Effector memory CD8-positive, alpha-beta T cell (primary cell): ENCODE results near the gene RUNDC3A.

ENCODE experiments used
- ATAC-seq: fragments of 150-1000 bp; cut with Tn5 transposase; replicated peaks from 2 replicates; pipeline ENCODE4 v1.10.0; 2021; ENCODE audit warnings: mild to moderate bottlenecking, moderate library complexity
- DNase-seq, 3 experiments: peaks; one replicate each; pipeline ENCODE4 v3.0.0; 2021
- H3K27ac Mint-ChIP-seq, 2 donors: one replicate each; pipeline ENCODE4 v1.8.0; 2022; ENCODE audit warnings: mild to moderate bottlenecking in 2 of 2, mixed read lengths in 2 of 2, moderate library complexity in 2 of 2
- H3K27me3 Mint-ChIP-seq, 2 donors: one replicate each; pipeline ENCODE4 v1.8.0; 2022; ENCODE audit warnings: mixed read lengths in 2 of 2
- H3K36me3 Mint-ChIP-seq: one replicate; pipeline ENCODE4 v1.8.0; 2022; ENCODE audit warnings: mild to moderate bottlenecking, moderate library complexity, mixed read lengths; ENCODE audit not compliant: insufficient read depth
- H3K4me1 Mint-ChIP-seq, 2 donors: one replicate each; pipeline ENCODE4 v1.8.0; 2022; ENCODE audit warnings: low read depth in 2 of 2, mixed read lengths in 2 of 2
- H3K4me3 Mint-ChIP-seq, 2 donors: one replicate each; pipeline ENCODE4 v1.8.0; 2022; ENCODE audit warnings: mild to moderate bottlenecking in 2 of 2, mixed read lengths in 2 of 2, moderate library complexity in 2 of 2
- H3K9me3 Mint-ChIP-seq, 2 donors: one replicate each; pipeline ENCODE4 v1.8.0; 2022; ENCODE audit warnings: mixed read lengths in 2 of 2

The RUNDC3A gene

DNA sequence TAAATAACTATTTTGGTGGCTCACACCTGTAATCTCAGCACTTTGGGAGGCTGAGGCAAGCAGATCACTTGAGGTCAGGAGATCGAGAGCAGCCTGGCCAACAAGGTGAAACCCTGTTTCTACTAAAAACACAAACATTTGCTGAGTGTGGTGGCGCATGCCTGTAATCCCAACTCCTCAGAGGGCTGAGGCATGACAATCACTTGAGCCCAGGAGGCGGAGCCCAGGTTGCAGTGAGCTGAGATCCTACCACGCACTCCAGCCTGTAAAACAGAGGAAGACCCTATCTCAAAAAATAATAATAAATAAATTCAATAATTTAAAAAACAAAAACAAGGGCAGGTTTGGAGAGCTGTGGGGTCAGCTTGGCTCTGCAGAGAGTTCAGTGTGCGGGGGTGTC is 34.8 kb upstream of the RUNDC3A start:
- Mint-ChIP-seq H3K9me3 (no peaks in the 10 kb centered on the region), H3K4me1 (no peaks in the 10 kb centered on the region), H3K4me3 (no peak overlapping the region), H3K27ac (no peak overlapping the region), H3K27me3 (peaks cover 10 to 26% of the 10 kb centered on the region in 2 donors), H3K36me3 (peaks cover 3% of the 10 kb centered on the region)
- ATAC-seq = no peak
- DNase-seq = no peak

- Mint-ChIP-seq H3K4me1 (peaks cover 10 to 13% of the 10 kb centered on the region in 2 donors), H3K27ac (no peak overlapping the region), H3K27me3 (peaks cover 0 to 11% of the 10 kb centered on the region in 2 donors), H3K36me3 (peaks cover 7% of the 10 kb centered on the region), H3K4me3 (no peak overlapping the region), H3K9me3 (no peaks in the 10 kb centered on the region)
- DNase-seq (no peak), ATAC-seq (no peak)
Measured at GRCh38 chr17:44277976-44278375, 30.4 kb upstream of the RUNDC3A start.

DNA sequence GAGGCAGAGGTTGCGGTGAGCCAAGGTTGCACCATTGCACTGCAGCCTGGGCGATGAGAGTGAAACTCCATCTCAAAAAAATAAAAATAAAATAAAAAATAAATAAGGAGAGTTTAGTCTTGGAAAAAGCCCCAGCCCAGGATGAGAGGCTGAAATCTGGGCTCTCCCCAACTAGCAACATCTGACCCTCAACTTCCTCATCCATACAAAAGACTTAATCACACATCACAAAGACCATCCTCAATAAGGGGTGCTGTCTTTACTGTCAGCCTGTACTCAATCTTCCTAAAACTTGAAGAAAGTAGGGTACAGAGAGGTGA is 29.1 kb upstream of the RUNDC3A start:
- Mint-ChIP-seq H3K36me3 (peaks cover 7% of the 10 kb centered on the region), H3K9me3 (no peaks in the 10 kb centered on the region), H3K4me3 (no peak overlapping the region), H3K27ac (peak overlapping the region in 1 of 2 donors; percentile 80), H3K4me1 (peaks cover 10 to 13% of the 10 kb centered on the region in 2 donors), H3K27me3 (peaks cover 0 to 9% of the 10 kb centered on the region in 2 donors)
- no peak for ATAC-seq
- no peak for DNase-seq

GRCh38 chr17:44279666-44280391 is 28.6 kb upstream of the RUNDC3A start:
- peaks cover 0 to 13% of the 10 kb centered on the region in 2 donors for H3K27me3 Mint-ChIP-seq
- H3K4me3 Mint-ChIP-seq = no peak overlapping the region
- H3K27ac Mint-ChIP-seq = peak overlapping the region in 1 of 2 donors; percentile 80
- peaks cover 10 to 13% of the 10 kb centered on the region in 2 donors for H3K4me1 Mint-ChIP-seq
- DNase-seq = peak in 2 of 3 experiments; percentile 5 to 28
- H3K36me3 Mint-ChIP-seq = peaks cover 7% of the 10 kb centered on the region
- no peaks in the 10 kb centered on the region for H3K9me3 Mint-ChIP-seq
- peak; percentile 94 for ATAC-seq

DNA sequence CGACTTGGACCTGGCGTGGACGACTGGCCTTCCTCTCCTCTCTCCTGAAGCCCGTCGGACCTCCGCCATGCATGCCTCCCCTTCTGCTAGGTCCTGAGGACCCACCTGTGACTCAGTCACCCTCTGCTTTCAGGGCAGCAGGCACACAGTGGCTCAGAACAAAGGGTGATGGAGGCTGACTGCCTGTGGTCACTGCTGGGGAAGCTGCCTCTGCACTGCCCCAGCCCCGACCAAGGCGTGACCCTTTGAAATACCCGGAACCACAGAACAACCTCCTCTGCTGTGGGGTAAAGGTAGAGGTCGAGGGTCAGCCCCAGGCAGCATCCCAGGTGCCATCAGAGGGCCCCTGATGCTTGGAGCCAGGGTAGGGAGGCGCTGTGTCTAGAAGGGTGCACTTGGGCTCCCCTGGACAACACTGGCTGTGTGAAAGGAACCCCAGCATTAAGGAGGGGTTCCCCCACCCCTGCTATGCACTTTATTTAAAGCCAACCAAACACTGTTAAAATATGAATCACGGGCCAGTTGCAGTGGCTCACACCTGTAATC is 27.9 kb upstream of the RUNDC3A start:
- no peaks in the 10 kb centered on the region for H3K9me3 Mint-ChIP-seq
- peak overlapping the region in 1 of 2 donors; percentile 80 for H3K27ac Mint-ChIP-seq
- peaks cover 10 to 13% of the 10 kb centered on the region in 2 donors for H3K4me1 Mint-ChIP-seq
- DNase-seq = no peak
- no peak for ATAC-seq
- peaks cover 0 to 10% of the 10 kb centered on the region in 2 donors for H3K27me3 Mint-ChIP-seq
- no peak overlapping the region for H3K4me3 Mint-ChIP-seq
- peaks cover 7% of the 10 kb centered on the region for H3K36me3 Mint-ChIP-seq

GRCh38 chr17:44281570-44281969 is 26.8 kb upstream of the RUNDC3A start:
- DNase-seq (no peak), ATAC-seq (no peak)
- H3K27ac Mint-ChIP-seq = peak overlapping the region in 1 of 2 donors; percentile 62
- H3K9me3 Mint-ChIP-seq = no peaks in the 10 kb centered on the region
- H3K4me1 Mint-ChIP-seq = peaks cover 10 to 13% of the 10 kb centered on the region in 2 donors
- H3K27me3 Mint-ChIP-seq = peaks cover 0 to 8% of the 10 kb centered on the region in 2 donors
- no peak overlapping the region for H3K4me3 Mint-ChIP-seq
- H3K36me3 Mint-ChIP-seq = peaks cover 7% of the 10 kb centered on the region

DNA sequence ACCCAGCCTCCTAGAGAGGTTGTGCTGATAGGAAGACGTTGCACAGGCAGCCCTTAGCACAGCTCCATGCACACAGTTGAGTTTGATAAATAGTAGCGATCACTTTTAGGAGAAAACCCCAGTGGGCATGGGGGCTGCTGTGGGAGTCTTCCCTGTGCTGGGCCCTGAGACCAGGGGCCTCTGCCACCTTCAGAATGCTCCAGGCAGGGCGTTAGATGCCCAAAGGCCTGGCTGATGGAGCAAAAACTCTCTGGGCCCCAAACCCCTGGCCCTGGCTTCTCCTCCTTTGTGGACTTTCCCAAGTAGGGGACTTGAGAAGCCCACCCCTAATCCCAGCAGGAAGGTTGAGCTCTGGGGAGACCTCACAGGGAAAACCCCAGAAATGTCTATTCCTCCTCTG is 26.1 kb upstream of the RUNDC3A start:
- H3K9me3 Mint-ChIP-seq = no peaks in the 10 kb centered on the region
- H3K27ac Mint-ChIP-seq = peak overlapping the region in 1 of 2 donors; percentile 49
- no peak overlapping the region for H3K4me3 Mint-ChIP-seq

DNA sequence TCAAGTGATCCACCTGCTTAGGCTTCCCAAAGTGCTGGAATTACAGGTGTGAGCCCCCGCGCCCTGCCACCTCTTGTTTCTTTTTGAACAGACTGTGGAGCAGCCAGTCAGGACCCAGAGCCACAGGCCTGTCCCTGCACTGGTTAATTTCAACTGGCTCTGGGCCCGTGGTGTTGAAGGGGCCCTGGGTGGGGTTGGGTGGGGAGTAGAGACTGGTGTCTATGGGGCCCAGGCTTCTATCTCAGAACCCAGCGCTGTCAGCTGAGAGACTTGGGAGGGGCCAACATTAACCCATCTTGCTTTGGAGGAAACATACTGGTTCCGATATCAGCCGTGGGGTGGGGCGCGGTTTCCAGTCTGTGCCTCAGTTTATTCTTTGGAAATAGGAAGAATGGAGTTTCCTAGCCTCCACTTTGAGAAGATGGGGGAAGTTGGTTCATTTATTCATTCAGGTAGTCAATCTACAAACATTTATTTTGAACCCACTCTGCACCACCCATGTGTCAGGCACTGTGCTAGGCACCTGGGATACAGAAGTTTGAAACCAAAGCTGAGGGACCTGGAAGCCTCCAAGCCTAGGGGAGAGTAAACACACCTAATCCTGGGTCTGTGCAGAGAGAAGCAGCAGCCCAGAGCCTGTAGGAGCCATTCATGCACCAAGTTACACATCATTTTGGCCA is 24.9 kb upstream of the RUNDC3A start:
- ATAC-seq = no peak
- no peak for DNase-seq
- Mint-ChIP-seq H3K9me3 (no peaks in the 10 kb centered on the region), H3K27ac (no peak overlapping the region), H3K27me3 (peaks cover 11 to 20% of the 10 kb centered on the region in 2 donors), H3K4me1 (peaks cover 10 to 13% of the 10 kb centered on the region in 2 donors), H3K36me3 (peaks cover 7% of the 10 kb centered on the region), H3K4me3 (no peak overlapping the region)

More for the DNA sequence above, 26.1 kb upstream of the RUNDC3A start:
- peaks cover 7% of the 10 kb centered on the region for H3K36me3 Mint-ChIP-seq
- peaks cover 0 to 8% of the 10 kb centered on the region in 2 donors for H3K27me3 Mint-ChIP-seq
- DNase-seq (no peak), ATAC-seq (no peak)
- H3K4me1 Mint-ChIP-seq = peaks cover 10 to 13% of the 10 kb centered on the region in 2 donors

- Mint-ChIP-seq H3K4me3 (no peak overlapping the region), H3K27me3 (peaks cover 16 to 25% of the 10 kb centered on the region in 2 donors), H3K4me1 (peaks cover 10 to 13% of the 10 kb centered on the region in 2 donors), H3K36me3 (peaks cover 7% of the 10 kb centered on the region), H3K27ac (no peak overlapping the region), H3K9me3 (no peaks in the 10 kb centered on the region)
- DNase-seq (no peak), ATAC-seq (no peak)
Measured at GRCh38 chr17:44284024-44284400, 24.4 kb upstream of the RUNDC3A start.

DNA sequence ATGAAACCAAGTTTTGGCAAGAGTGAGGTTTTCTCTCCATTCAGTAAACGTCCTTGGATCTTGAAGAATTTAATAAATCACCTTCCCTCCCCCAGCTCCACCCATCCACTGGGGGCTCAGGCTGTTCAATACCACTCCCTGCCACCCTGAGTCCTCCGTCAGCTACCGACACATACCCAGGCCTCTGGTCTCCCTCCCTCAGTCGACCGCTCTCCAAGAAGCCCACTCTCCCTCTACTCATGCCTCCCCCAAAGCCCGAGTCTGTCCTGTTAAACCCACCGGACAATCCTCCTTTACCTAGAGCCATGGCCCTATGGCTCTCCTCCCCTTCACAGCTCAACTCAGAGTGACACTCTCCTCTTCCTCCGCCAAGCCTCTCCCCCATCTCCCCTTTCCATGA is 20.8 kb upstream of the RUNDC3A start:
- ATAC-seq (no peak), DNase-seq (no peak)
- Mint-ChIP-seq H3K36me3 (no peaks in the 10 kb centered on the region), H3K4me1 (no peaks in the 10 kb centered on the region), H3K4me3 (no peak overlapping the region), H3K27ac (no peak overlapping the region), H3K27me3 (peaks cover 30 to 46% of the 10 kb centered on the region in 2 donors), H3K9me3 (no peaks in the 10 kb centered on the region)

GRCh38 chr17:44293509-44294226 is 14.7 kb upstream of the RUNDC3A start:
- no peaks in the 10 kb centered on the region for H3K36me3 Mint-ChIP-seq
- H3K4me1 Mint-ChIP-seq = no peaks in the 10 kb centered on the region
- H3K27me3 Mint-ChIP-seq = peaks cover 18 to 37% of the 10 kb centered on the region in 2 donors
- H3K27ac Mint-ChIP-seq = no peak overlapping the region
- ATAC-seq (peak; percentile 47), DNase-seq (no peak)
- H3K4me3 Mint-ChIP-seq = no peak overlapping the region
- no peaks in the 10 kb centered on the region for H3K9me3 Mint-ChIP-seq

- Mint-ChIP-seq H3K9me3 (no peaks in the 10 kb centered on the region), H3K36me3 (no peaks in the 10 kb centered on the region), H3K4me1 (no peaks in the 10 kb centered on the region), H3K27ac (no peak overlapping the region), H3K4me3 (no peak overlapping the region), H3K27me3 (peaks cover 20 to 50% of the 10 kb centered on the region in 2 donors)
- DNase-seq = no peak
- ATAC-seq = no peak
Measured at GRCh38 chr17:44297975-44298374, 10.4 kb upstream of the RUNDC3A start.

GRCh38 chr17:44304651-44305050 is 3.8 kb upstream of the RUNDC3A start:
- no peak overlapping the region for H3K27ac Mint-ChIP-seq
- H3K36me3 Mint-ChIP-seq = peaks cover 2% of the 10 kb centered on the region
- DNase-seq (no peak), ATAC-seq (no peak)
- H3K9me3 Mint-ChIP-seq = no peaks in the 10 kb centered on the region
- H3K27me3 Mint-ChIP-seq = peaks cover 44 to 82% of the 10 kb centered on the region in 2 donors
- H3K4me3 Mint-ChIP-seq = no peak overlapping the region
- peaks cover 8 to 11% of the 10 kb centered on the region in 2 donors for H3K4me1 Mint-ChIP-seq
